Inflammatory macrophage treated with lipopolysaccharide for 4 hours (primary cell): ENCODE results near the gene GUCA1A.
"Not testable (repeated sequence)": the region's sequence is repeated elsewhere in the genome, so short reads cannot be mapped to it uniquely, and the experiment has no call there.

Experiments used
- DNase-seq: peaks from one replicate; pipeline ENCODE4 v3.0.0-alpha.2; 2020

GUCA1A gene

GRCh38 chr6:42179261-42179944, 6.2 kb downstream of the GUCA1A start:
- DNase-seq = no peak

GRCh38 chr6:42179945-42180313, 6.8 kb downstream of the GUCA1A start:
- DNase-seq = no peak

- DNase-seq = no peak
Observed at GRCh38 chr6:42182101-42182500, 8.9 kb downstream of the GUCA1A start.

DNA sequence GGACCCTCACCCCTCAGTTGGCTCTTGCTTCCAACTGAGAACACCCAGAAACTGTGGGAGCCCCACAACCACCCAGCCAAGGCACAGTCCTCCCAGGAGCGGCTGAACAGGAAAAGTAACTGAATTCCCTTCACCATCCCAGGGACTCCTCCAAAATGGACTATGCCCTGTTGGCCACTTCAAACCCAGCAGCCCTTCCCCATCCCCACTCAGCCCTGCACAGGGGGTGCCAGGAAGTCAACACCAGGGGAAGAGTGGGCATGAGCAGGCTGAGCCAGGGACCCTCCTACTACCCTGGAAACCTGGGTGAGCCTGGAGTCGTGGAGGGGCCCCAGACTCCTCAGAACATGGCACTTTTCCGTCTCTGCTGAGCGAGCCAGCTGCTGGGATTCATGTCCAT, 11.3 kb downstream of the GUCA1A start:
- no peak for DNase-seq

GRCh38 chr6:42185597-42185996, 12.4 kb downstream of the GUCA1A start:
- no peak for DNase-seq

DNA sequence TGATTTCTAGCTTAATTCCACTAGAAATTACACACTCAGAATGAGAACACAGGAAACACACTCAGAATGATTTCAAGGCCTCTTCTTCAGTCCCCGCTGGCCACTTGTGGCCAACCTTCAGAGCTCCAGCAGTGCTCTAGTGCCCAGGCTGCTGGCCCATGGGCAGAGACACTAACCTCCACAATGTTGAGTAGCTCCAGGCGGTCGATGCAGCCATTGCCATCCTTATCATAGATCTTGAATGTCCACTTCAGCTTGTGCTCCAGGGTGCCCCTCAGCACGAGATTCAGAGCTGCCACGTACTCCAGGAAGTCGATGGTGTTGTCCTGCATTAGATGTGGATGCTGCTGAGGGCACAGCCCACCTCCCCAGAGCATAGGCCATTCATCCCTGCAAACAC, 15.2 kb downstream of the GUCA1A start:
- no peak for DNase-seq

DNA sequence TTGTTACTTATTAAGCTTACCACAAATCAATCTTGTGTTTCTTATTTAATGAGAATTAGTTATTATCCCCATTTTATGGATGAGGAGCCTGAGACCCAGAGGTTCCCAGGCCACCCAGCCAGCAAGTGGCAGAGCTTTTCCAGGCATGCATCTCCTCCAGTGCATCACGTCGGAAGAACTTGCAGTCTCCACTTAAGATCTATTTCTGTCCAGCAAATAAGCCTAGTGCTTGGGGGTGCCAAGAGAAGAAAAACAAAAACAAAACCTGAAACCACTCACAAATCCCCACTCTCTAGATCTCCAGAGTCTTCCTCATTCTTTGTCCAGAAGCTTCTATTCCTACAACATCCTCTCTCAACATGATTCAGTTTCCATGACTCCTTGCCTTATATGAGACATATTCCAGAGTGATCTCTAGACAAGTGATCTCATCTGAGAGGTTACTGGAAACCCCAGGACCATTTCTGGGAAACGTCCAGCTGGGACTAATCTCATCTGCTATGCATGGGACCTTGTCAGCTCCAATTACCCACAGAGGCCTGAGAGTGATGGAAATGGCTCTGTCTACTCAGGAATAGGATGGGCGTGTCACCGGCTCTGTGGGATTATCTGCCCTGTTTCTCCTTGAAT, 17.5 kb downstream of the GUCA1A start:
- no peak for DNase-seq

DNA sequence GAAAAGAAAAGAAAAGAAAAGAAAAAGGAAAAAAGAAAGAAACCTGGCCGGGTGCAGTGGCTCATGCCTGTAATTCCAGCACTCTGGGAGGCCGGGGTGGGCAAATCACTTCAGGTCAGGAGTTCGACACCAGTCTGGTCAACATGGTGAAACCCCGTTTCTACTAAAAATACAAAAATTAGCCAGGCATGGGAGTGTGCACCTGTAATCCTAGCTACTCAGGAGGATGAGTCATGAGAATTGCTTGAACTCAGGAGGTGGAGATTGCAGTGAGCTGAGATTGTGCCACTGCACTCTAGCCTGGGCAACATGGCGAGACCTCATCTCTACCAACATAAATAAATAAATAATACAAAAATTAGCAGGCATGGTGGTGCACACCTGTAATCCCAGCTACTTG, 19.2 kb downstream of the GUCA1A start:
- not testable (repeated sequence) for DNase-seq

- DNase-seq = no peak
Observed at GRCh38 chr6:42193491-42193894, 20.3 kb downstream of the GUCA1A start.

- DNase-seq = no peak
Observed at GRCh38 chr6:42194056-42194455, 20.9 kb downstream of the GUCA1A start.

GRCh38 chr6:42195415-42195814, 22.3 kb downstream of the GUCA1A start:
- no peak for DNase-seq

DNA sequence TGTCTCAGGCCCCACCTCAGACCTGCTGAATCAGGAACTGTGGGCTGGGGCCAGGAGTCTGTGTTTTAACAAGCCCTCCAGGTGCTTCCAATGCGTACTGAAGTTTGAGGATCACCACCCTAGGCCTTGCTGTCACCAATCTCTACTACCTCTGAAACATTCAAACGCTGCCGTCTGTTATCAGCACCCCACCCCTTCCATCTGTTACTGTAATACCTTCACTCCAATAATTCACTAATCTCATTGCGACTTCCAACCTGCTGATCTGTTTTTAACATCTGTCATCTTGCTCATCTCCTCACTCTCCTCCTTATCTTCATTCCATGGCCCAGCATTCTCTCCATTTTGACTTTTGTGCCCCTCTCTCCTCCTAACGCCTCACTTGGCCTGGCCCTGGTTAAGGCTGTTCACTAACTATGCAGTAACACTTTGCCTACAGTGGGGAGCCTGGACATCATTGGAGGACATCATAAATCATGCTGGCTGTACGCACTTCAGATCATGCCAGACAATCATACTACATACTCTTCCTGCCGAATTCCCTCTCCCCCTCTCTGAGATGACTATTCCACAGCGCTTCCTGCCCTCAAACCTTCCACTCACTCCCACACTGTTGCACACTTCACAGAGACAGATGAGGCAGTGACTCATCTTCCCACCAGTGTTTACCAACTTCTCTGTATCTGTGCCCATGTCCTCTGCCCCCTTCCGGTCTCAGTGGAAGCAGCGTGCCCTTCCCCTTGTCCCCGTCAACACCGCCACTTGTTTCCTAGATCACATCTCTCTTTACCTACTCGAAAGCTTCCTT, 24.6 kb downstream of the GUCA1A start:
- peak; percentile 67 for DNase-seq

- no peak for DNase-seq
Observed at GRCh38 chr6:42199106-42199981, 26.2 kb downstream of the GUCA1A start.

DNA sequence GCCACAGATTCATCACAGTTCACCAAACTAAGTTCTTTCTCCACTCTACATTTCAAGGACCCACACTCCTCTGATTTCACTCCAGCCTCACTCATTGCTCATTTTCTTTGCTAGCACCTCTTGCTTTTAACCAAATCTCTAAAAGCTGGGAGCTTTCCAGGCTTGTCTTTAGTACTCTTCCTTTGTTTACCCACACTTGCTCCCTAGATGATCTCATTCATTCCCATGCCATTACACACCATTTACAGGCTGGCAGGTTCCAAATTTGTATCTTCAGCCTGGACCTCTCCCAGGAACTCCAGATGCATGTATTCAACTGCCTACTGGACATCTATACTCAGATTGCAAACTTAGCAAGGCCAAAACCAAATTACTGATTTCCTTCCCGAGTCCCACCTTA, 26.9 kb downstream of the GUCA1A start:
- no peak for DNase-seq

- DNase-seq = no peak
Observed at GRCh38 chr6:42201382-42201781, 28.2 kb downstream of the GUCA1A start.

DNA sequence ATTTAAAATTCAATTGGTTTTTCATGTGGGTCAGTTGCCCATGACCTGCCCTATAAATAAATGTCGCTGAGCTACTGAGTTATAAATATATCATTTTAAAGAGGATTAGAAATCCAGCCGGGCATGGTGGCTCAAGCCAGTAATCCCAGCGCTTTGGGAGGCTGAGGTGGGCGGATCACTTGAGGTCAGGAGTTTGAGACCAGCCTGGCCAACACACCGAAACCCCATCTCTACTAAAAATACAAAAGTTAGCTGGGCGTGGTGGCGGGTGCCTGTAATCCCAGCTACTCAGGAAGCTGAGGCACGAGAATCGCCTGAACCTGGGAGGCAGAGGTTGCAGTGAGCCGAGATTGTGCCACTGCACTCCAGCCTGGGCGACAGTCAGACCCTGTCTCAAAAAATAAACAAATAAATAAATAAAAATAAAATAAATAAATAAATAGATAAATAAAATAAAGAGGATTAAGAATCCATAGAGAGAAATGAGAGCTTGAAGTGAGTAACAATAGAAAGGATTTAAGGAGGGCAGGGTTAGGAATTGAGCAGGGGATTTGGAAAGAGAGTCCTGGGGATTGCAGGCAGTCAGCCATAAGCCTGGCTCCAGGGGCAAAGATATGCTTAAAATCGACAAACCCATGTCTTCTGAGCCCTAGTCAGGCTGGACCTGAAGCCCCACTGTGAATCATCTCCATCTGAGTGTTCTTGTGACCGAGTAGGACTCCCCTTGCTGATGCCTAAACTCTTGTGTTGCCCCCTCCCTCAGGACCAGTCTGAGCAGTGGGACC, 29.2 kb downstream of the GUCA1A start:
- not testable (repeated sequence) for DNase-seq

- DNase-seq = no peak
Observed at GRCh38 chr6:42203183-42203582, 30.0 kb downstream of the GUCA1A start.

DNA sequence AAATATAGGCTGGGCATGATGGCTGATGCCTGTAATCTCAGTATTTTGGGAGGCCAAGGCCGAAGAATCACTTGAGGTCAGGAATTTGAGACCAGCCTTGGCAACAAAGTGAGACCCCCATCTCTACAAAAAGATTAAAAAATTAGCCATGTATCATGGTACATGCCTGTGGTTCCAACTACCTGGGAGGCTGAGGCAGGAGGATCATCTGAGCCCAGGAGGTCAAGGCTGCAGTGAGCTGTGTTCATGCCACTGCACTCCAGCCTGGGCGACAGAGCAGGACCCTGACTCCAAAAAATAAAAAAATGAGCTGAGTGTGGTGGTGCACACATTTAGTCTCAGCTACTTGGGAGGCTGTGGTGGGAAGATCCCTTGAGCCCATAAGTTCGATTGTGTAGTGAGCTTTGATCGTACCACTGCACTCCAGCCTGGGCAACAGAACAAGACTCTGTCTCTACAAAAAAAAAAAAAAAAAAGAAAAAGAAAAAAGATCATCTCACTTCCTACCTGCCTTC, 31.7 kb downstream of the GUCA1A start:
- DNase-seq = no peak

DNA sequence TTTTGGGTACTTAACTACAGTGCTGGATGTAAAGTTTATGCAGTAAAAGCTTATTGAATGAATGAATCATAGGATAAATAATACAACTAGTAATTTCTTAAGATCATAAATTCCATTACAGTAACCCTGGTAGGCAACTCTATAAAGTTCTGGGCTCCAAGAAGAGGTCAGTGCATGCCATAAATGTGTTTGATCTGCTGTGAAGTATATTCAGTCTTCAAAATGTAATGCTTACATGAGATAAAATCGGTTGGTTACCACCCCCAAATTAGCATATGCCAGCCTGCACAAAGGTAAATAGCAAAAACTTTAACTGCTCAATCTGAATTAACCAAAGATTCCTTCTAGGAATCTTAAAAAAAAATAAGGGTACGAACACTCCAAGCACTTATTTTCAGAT, 34.4 kb downstream of the GUCA1A start:
- not testable (repeated sequence) for DNase-seq

GRCh38 chr6:42210551-42210950, 37.4 kb downstream of the GUCA1A start:
- DNase-seq = no peak

GRCh38 chr6:42211726-42212125, 38.6 kb downstream of the GUCA1A start:
- DNase-seq = peak; percentile 5

DNA sequence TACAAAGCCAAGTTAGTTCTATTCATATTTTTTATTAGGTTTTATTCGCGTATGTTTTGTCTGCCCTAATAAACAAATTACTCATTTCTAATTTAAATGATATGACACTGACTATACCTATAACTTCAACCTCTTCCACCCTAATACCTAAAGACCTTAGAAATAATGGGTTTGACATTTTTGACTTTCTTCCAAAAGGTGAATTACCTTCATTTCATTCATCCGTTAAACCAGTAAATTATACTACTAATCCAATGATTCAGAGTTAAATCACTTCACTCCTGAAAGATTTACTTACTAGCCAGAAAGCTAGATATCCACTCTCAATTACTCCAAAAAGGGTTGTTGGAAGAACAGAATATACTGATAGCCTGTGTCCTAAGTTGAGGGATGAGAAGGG, 39.3 kb downstream of the GUCA1A start:
- DNase-seq = no peak
